SK-N-SH (cell line): ENCODE results near the gene CTSS. TPM values are rescaled to one million over a fixed set of nuclear protein-coding genes. Genes with fewer than 3 reads are reported as not detected.

Experiments used
- CTCF ChIA-PET: fragments of 300-600, 350-600 bp; formaldehyde crosslinking; extraction: SDS; loops from one replicate; lab custom pipeline; 2021; lab: Yijun Ruan, JAX
- POLR2A ChIA-PET: fragments of 350-600 bp; sonication (Branson Sonifier 250); formaldehyde crosslinking; extraction: SDS; loops from one replicate; lab custom pipeline; 2020; ENCODE audit warnings: antibody characterized with exemption, inconsistent platforms; lab: Yijun Ruan, JAX
- DNase-seq: peaks from one replicate; pipeline ENCODE4 v3.0.0; 2012
- H2AFZ ChIP-seq: fragments of 200-600 bp; sonication (generic); 2 replicates; pipeline ENCODE4 v1.8.1; 2016; ENCODE audit warnings: antibody characterized with exemption, mild to moderate bottlenecking, low read depth
- H3F3A ChIP-seq: fragments of 200-600 bp; sonication (generic); replicated peaks from 2 replicates; pipeline ENCODE3; 2016; ENCODE audit warnings: antibody characterized with exemption, mild to moderate bottlenecking; ENCODE audit not compliant: insufficient read depth
- H3K27ac ChIP-seq, 2 experiments: fragments of 200-500 bp in 1 of 2; fragments of 200-600 bp in 1 of 2; sonication (Bioruptor generic) in 1 of 2; sonication (generic), shearing (Covaris generic) in 1 of 2; 2 replicates each; pipeline versions ENCODE4 v1.5.1 to v1.6.1; 2014 to 2016; ENCODE audit warnings: low read depth in 2 of 2, inconsistent platforms in 1 of 2, low read length in 1 of 2, mild to moderate bottlenecking in 1 of 2, mixed read lengths in 1 of 2
- H3K27me3 ChIP-seq: fragments of 200-600 bp; sonication (generic), shearing (Covaris generic); 2 replicates; pipeline ENCODE4 v1.6.1; 2016; ENCODE audit warnings: mixed run types; ENCODE audit not compliant: insufficient read depth
- H3K36me3 ChIP-seq, 2 experiments: fragments of 200-500 bp in 1 of 2; fragments of 200-600 bp in 1 of 2; sonication (Bioruptor generic) in 1 of 2; sonication (generic) in 1 of 2; replicated peaks in 1 of 2; 2 replicates each; pipeline versions ENCODE3 to v1.5.1; 2014 to 2016; ENCODE audit warnings: low read length in 1 of 2, mild to moderate bottlenecking in 1 of 2; ENCODE audit not compliant: insufficient read depth in 2 of 2, control insufficient read depth in 1 of 2
- H3K4me1 ChIP-seq, 2 experiments: fragments of 200-500 bp in 1 of 2; fragments of 200-600 bp in 1 of 2; sonication (Bioruptor generic) in 1 of 2; sonication (generic), shearing (Covaris generic) in 1 of 2; 2 replicates each; pipeline versions ENCODE4 v1.5.1 to v1.6.1; 2014 to 2016; ENCODE audit warnings: low read depth in 1 of 2, low read length in 1 of 2, mixed run types in 1 of 2; ENCODE audit not compliant: insufficient read depth in 2 of 2, control insufficient read depth in 1 of 2
- H3K4me2 ChIP-seq: fragments of 200-600 bp; sonication (generic), shearing (Covaris generic); 2 replicates; pipeline ENCODE4 v1.6.1; 2017; ENCODE audit warnings: mixed run types
- H3K4me3 ChIP-seq, 2 experiments: fragments of 200-500 bp in 1 of 2; fragments of 200-600 bp in 1 of 2; sonication (Bioruptor generic) in 1 of 2; sonication (generic), shearing (Covaris generic) in 1 of 2; 2 replicates each; pipeline versions ENCODE4 v1.5.1 to v1.8.1; 2014 to 2016; ENCODE audit warnings: low read depth in 2 of 2, inconsistent platforms in 1 of 2, low read length in 1 of 2, mild to moderate bottlenecking in 1 of 2, mixed read lengths in 1 of 2, moderate library complexity in 1 of 2
- H3K79me2 ChIP-seq: fragments of 200-600 bp; sonication (generic); 2 replicates; pipeline ENCODE4 v1.8.1; 2017; ENCODE audit warnings: mild to moderate bottlenecking; ENCODE audit not compliant: insufficient read depth
- H3K9ac ChIP-seq: fragments of 200-600 bp; sonication (generic); 2 replicates; pipeline ENCODE4 v1.6.1; 2017; ENCODE audit warnings: mixed run types
- H3K9me2 ChIP-seq: fragments of 200-600 bp; sonication (generic); 2 replicates; pipeline ENCODE4 v1.6.1; 2017; ENCODE audit warnings: mixed run types
- H3K9me3 ChIP-seq: fragments of 200-600 bp; sonication (generic); 2 replicates; pipeline ENCODE4 v1.6.1; 2017; ENCODE audit warnings: mixed run types, mild to moderate bottlenecking, moderate library complexity
- H4K20me1 ChIP-seq: fragments of 200-600 bp; sonication (generic); 2 replicates; pipeline ENCODE4 v1.6.1; 2017; ENCODE audit warnings: mild to moderate bottlenecking, mixed run types; ENCODE audit not compliant: insufficient read depth
- CHD2 ChIP-seq: fragments of 150-350 bp; IDR thresholded peaks from 2 replicates; pipeline ENCODE4 v1.6.1; 2018; ENCODE audit warnings: low read length; ENCODE audit not compliant: partially characterized antibody
- ELF1 ChIP-seq: IDR thresholded peaks from 2 replicates; pipeline ENCODE4 v1.4.0; 2012
- EP300 ChIP-seq, 2 experiments: IDR thresholded peaks; 2 replicates each; pipeline versions ENCODE4 v1.4.0 to v1.6.1; 2012; ENCODE audit warnings: borderline replicate concordance in 1 of 2, low read depth in 1 of 2, low read length in 1 of 2
- EZH2phosphoT487 ChIP-seq: fragments of 200-600 bp; sonication (generic); IDR thresholded peaks from 2 replicates; pipeline ENCODE4 v1.6.1; 2017; ENCODE audit warnings: low read depth, mixed run types, mild to moderate bottlenecking, antibody characterized with exemption, moderate library complexity, borderline replicate concordance
- FOSL2 ChIP-seq: IDR thresholded peaks from 2 replicates; pipeline ENCODE4 v1.4.0; 2012; ENCODE audit warnings: low read depth, mild to moderate bottlenecking, moderate library complexity, borderline replicate concordance
- FOXJ3 ChIP-seq: sonication (generic); formaldehyde crosslinking; IDR thresholded peaks from 2 replicates; pipeline ENCODE4 v1.5.1; 2020; ENCODE audit warnings: mild to moderate bottlenecking, missing genetic modification reagents
- FOXM1 ChIP-seq: IDR thresholded peaks from 2 replicates; pipeline ENCODE4 v1.4.0; 2012; ENCODE audit warnings: low read depth, mild to moderate bottlenecking
- GATA2 ChIP-seq: sonication (generic); formaldehyde crosslinking; IDR thresholded peaks from 2 replicates; pipeline ENCODE4 v1.5.0; 2020; ENCODE audit warnings: mild to moderate bottlenecking, missing genetic modification reagents
- JUND ChIP-seq: IDR thresholded peaks from 2 replicates; pipeline ENCODE4 v1.4.0; 2012
- NFIC ChIP-seq: IDR thresholded peaks from 2 replicates; pipeline ENCODE4 v1.4.0; 2012; ENCODE audit warnings: borderline replicate concordance
- NRF1 ChIP-seq: IDR thresholded peaks from 2 replicates; pipeline ENCODE4 v1.6.1; 2012; ENCODE audit warnings: low read depth, mild to moderate bottlenecking, low read length
- POLR2AphosphoS5 ChIP-seq: IDR thresholded peaks from 2 replicates; pipeline ENCODE4 v1.6.1; 2012; ENCODE audit warnings: low read depth, low read length
- RAD21 ChIP-seq: IDR thresholded peaks from 2 replicates; pipeline ENCODE4 v1.6.1; 2012; ENCODE audit warnings: mild to moderate bottlenecking, low read length
- RFX5 ChIP-seq: IDR thresholded peaks from 2 replicates; pipeline ENCODE4 v1.6.1; 2012; ENCODE audit warnings: mild to moderate bottlenecking, improper control_type of control experiment, low read length
- SIN3A ChIP-seq: IDR thresholded peaks from 2 replicates; pipeline ENCODE4 v1.6.1; 2012; ENCODE audit warnings: low read depth, mild to moderate bottlenecking, low read length, moderate library complexity, borderline replicate concordance
- TEAD4 ChIP-seq: IDR thresholded peaks from 2 replicates; pipeline ENCODE4 v1.4.0; 2012; ENCODE audit warnings: mild to moderate bottlenecking, borderline replicate concordance; ENCODE audit not compliant: insufficient read depth
- WGBS: methylation state at CpG from one replicate; pipeline ENCODE4 v1.1.6; 2017; ENCODE audit warnings: low lambda C conversion rate; 5-methylcytosine and 5-hydroxymethylcytosine counted together
- polyA plus RNA-seq, 3 experiments: library from polyadenylated mRNA; depleted of rRNA; stranded (reverse); fragments of >200 nt; gene quantifications; 2 replicates each; pipeline ENCODE4 v1.2.3, GENCODE V29; 2012
- TF ChIP-seq, protein P1 (sequence below): IDR thresholded peaks from 2 replicates; pipeline ENCODE4 v1.4.0; 2012; ENCODE audit warnings: low read depth
- TF ChIP-seq, protein P2 (sequence below): IDR thresholded peaks from 2 replicates; pipeline ENCODE4 v1.6.1; 2012; ENCODE audit warnings: mild to moderate bottlenecking, low read depth, low read length, moderate library complexity
- TF ChIP-seq, protein P3 (sequence below): fragments of 150-350 bp; IDR thresholded peaks from 2 replicates; pipeline ENCODE4 v1.6.1; 2016; ENCODE audit warnings: mild to moderate bottlenecking, low read depth, low read length
- TF ChIP-seq, protein P4 (sequence below): fragments of 150-350 bp; IDR thresholded peaks from 2 replicates; pipeline ENCODE4 v1.6.1; 2017; ENCODE audit warnings: antibody characterized with exemption, low read length, low read depth, borderline replicate concordance

Gene CTSS
- polyA plus RNA-seq, 1 of the 3 experiments (the other 2 are of a cell fraction): 1.4 TPM

DNA sequence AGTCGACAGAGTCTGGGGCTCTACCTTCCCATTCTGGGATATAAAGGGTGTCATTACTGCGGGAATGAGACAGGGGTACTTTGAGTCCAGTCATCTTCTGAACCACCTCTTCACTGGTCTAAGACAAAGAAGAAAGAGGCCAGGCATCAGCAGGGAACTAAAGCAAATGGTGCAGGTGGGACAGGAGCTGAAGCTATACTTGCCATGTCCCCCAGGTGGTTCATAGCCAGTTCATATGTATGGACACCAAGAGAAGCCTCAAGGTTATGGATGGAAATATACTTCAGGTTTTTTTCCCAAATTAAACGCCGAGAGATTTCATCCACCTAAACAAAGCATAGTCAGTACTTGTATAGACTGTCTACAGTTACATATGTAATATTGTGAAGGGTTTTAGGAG lies 40.3 kb upstream of the CTSS start:
- H3K36me3 ChIP-seq: peaks cover 13 to 24% of the 10 kb centered on the region in 2 experiments
- H3K4me2 ChIP-seq: no peak overlapping the region
- H2AFZ ChIP-seq: no peak overlapping the region
- H3K27me3 ChIP-seq: no peaks in the 10 kb centered on the region
- H3K79me2 ChIP-seq: no peaks in the 10 kb centered on the region
- H3K9ac ChIP-seq: no peak overlapping the region
- no peaks in the 10 kb centered on the region for H3K9me3 ChIP-seq
- ChIA-PET CTCF (no interaction called here), POLR2A (no interaction called here)
- no peak overlapping the region for H3K27ac ChIP-seq
- 95% methylated on average over 4 of the region's 4 CpGs for WGBS
- DNase-seq: no peak
- no peaks in the 10 kb centered on the region for H3F3A ChIP-seq
- H4K20me1 ChIP-seq: no peaks in the 10 kb centered on the region
- no peaks in the 10 kb centered on the region for H3K9me2 ChIP-seq
- TF ChIP-seq EZH2phosphoT487 (no peak), SIN3A (no peak), FOXM1 (no peak), ELF1 (no peak), RAD21 (no peak), CHD2 (no peak), POLR2AphosphoS5 (no peak), RFX5 (no peak), FOSL2 (no peak), NFIC (no peak), FOXJ3 (CRISPR knock-in tag) (no peak), EP300 (IDR thresholded peaks at IDR 0.05; ENCODE audit: borderline replicate concordance in 1 of 2, low read depth in 1 of 2, low read length in 1 of 2) (no peak), GATA2 (CRISPR knock-in tag) (no peak), NRF1 (no peak), TEAD4 (no peak), JUND (no peak)
- TF ChIP-seq, protein P1, sequence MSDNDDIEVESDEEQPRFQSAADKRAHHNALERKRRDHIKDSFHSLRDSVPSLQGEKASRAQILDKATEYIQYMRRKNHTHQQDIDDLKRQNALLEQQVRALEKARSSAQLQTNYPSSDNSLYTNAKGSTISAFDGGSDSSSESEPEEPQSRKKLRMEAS: no peak
- TF ChIP-seq, protein P2, sequence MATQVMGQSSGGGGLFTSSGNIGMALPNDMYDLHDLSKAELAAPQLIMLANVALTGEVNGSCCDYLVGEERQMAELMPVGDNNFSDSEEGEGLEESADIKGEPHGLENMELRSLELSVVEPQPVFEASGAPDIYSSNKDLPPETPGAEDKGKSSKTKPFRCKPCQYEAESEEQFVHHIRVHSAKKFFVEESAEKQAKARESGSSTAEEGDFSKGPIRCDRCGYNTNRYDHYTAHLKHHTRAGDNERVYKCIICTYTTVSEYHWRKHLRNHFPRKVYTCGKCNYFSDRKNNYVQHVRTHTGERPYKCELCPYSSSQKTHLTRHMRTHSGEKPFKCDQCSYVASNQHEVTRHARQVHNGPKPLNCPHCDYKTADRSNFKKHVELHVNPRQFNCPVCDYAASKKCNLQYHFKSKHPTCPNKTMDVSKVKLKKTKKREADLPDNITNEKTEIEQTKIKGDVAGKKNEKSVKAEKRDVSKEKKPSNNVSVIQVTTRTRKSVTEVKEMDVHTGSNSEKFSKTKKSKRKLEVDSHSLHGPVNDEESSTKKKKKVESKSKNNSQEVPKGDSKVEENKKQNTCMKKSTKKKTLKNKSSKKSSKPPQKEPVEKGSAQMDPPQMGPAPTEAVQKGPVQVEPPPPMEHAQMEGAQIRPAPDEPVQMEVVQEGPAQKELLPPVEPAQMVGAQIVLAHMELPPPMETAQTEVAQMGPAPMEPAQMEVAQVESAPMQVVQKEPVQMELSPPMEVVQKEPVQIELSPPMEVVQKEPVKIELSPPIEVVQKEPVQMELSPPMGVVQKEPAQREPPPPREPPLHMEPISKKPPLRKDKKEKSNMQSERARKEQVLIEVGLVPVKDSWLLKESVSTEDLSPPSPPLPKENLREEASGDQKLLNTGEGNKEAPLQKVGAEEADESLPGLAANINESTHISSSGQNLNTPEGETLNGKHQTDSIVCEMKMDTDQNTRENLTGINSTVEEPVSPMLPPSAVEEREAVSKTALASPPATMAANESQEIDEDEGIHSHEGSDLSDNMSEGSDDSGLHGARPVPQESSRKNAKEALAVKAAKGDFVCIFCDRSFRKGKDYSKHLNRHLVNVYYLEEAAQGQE: no peak
- TF ChIP-seq, protein P3, sequence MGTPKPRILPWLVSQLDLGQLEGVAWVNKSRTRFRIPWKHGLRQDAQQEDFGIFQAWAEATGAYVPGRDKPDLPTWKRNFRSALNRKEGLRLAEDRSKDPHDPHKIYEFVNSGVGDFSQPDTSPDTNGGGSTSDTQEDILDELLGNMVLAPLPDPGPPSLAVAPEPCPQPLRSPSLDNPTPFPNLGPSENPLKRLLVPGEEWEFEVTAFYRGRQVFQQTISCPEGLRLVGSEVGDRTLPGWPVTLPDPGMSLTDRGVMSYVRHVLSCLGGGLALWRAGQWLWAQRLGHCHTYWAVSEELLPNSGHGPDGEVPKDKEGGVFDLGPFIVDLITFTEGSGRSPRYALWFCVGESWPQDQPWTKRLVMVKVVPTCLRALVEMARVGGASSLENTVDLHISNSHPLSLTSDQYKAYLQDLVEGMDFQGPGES: no peak
- TF ChIP-seq, protein P4, sequence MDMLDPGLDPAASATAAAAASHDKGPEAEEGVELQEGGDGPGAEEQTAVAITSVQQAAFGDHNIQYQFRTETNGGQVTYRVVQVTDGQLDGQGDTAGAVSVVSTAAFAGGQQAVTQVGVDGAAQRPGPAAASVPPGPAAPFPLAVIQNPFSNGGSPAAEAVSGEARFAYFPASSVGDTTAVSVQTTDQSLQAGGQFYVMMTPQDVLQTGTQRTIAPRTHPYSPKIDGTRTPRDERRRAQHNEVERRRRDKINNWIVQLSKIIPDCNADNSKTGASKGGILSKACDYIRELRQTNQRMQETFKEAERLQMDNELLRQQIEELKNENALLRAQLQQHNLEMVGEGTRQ: no peak
- no peaks in the 10 kb centered on the region; a peak in 1 of 4 replicates for H3K4me1 ChIP-seq
- no peak overlapping the region for H3K4me3 ChIP-seq
